ENCODE measurements around the gene ZNF784.
A peak's percentile ranks its signal among the peaks of the same experiment; 100 is the strongest.

DNA sequence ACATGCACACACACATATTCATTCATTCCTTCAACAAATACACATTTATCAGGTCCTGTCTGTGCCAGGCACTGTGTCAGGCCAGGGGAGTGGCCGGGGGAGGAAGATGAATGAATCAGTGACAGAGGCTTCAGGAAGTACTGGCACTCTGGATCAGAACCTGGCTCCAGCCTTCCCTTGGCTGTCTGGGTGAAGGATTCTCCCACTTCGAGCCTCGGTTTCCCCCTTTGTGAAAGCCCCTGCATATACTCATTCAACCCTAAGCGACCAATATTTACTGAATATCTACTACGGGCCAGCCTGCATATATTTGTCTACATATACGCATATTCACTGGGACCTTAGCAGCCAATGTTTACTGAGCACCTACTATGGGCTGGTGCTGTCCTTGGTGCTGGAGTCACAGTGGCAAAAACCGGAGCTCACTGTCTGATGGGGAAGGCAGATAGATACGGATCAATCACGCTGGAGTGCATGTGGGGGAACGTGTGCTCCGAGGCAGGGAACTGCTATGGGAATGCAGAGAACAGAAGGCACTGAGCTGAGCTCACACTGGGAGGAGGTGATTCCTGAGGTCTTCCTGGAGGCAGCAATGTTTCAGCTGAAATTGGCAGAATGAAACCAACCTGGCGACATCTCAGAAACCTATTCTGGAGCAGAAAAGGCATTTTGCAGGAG lies 43.1 kb downstream of the ZNF784 start:
- TF ChIP-seq CTCF (IDR thresholded peaks at IDR 0.05; ENCODE audit: insufficient read depth, low read length), result no peak
- no peak for TF ChIP-seq POLR2AphosphoS5 (IDR thresholded peaks at IDR 0.05; ENCODE audit: low read depth)
- TF ChIP-seq, protein P1, sequence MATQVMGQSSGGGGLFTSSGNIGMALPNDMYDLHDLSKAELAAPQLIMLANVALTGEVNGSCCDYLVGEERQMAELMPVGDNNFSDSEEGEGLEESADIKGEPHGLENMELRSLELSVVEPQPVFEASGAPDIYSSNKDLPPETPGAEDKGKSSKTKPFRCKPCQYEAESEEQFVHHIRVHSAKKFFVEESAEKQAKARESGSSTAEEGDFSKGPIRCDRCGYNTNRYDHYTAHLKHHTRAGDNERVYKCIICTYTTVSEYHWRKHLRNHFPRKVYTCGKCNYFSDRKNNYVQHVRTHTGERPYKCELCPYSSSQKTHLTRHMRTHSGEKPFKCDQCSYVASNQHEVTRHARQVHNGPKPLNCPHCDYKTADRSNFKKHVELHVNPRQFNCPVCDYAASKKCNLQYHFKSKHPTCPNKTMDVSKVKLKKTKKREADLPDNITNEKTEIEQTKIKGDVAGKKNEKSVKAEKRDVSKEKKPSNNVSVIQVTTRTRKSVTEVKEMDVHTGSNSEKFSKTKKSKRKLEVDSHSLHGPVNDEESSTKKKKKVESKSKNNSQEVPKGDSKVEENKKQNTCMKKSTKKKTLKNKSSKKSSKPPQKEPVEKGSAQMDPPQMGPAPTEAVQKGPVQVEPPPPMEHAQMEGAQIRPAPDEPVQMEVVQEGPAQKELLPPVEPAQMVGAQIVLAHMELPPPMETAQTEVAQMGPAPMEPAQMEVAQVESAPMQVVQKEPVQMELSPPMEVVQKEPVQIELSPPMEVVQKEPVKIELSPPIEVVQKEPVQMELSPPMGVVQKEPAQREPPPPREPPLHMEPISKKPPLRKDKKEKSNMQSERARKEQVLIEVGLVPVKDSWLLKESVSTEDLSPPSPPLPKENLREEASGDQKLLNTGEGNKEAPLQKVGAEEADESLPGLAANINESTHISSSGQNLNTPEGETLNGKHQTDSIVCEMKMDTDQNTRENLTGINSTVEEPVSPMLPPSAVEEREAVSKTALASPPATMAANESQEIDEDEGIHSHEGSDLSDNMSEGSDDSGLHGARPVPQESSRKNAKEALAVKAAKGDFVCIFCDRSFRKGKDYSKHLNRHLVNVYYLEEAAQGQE (IDR thresholded peaks at IDR 0.05; ENCODE audit: insufficient replicate concordance, low read depth), result peak; percentile 98
- TF ChIP-seq GABPA (IDR thresholded peaks at IDR 0.05; ENCODE audit: low read depth), result no peak

All from HL-60 (cell line).